HG03103 (cell line): Measurements from ENCODE around the gene ZCCHC12.
"Not testable (repeated sequence)": the region's sequence is repeated elsewhere in the genome, so short reads cannot be mapped to it uniquely, and the experiment has no call there.

Experiments
- ATAC-seq: cut with Tn5 transposase; IDR thresholded peaks from one replicate; pipeline ENCODE4 v1.9.1; 2021; ENCODE audit warnings: low read depth; ENCODE audit not compliant: unreplicated experiment

ZCCHC12 gene

DNA sequence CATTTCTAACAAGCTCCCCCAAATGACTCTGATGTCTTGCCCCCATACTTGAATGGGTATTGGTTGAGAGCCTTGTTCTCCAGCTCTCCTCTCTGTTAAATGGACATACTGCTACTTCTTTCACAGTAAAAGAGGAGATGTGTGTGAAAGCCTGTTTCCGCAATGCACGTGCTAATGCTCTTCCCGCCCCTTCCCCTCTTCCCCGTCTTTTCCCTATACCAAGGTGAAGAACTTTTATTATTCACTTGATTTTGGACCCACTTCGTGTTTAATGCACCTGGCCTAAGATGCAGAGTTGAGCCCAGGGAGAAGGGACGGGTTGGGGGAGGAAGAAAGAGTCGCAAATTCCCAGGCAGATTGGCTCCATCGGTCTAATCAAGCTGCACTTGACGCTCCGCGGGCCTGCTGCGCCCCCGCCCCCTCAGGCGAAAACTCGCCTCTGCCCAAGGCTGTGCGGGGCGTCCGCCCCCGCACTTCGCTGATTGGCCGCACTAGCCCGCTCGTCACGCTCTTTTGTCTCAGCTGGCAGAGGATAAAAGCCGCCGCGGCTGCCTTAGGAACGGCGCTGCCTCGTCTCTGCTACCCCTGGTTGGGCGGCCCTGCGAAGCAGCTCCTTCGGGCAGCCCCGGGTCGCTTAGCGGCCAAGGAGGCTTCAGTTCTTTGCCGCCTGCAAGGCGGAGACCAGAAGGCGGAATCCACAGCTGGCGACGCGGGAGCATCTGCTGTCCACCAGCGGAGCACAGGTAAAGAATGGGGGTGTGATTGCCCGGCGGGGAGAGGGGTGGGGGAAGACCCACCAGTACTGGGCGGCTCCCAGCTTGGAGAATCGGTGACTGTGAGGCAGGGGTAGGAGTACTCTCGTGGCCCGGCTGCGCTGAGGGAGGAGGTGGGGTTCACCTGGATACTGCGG is at the start of gene ZCCHC12:
Gene ZCCHC12 (plus strand): TSS at position 562 of the 910 bp plus-strand sequence. CDS start 1,421 bp downstream, outside the sequence.
- no peak for ATAC-seq

DNA sequence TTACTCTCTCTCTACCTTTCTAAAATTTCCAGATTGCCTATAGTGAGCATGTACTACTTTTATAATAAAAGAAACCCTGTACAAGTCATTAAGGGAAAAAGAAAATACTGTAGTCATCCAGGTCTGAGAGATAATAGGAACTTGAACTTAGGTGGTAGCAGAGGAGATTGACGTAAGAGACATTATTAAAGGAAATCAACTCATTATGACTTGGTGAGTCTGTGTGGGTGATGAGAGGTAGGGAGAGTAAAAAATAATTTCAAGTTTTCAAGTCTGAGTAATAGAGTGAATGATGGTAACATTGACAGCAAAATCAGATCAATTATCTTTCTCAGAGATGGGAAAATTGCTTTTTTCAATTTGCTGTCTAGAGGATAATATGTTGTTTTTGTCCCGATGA is 44.0 kb upstream of the ZCCHC12 start:
- no peak for ATAC-seq

DNA sequence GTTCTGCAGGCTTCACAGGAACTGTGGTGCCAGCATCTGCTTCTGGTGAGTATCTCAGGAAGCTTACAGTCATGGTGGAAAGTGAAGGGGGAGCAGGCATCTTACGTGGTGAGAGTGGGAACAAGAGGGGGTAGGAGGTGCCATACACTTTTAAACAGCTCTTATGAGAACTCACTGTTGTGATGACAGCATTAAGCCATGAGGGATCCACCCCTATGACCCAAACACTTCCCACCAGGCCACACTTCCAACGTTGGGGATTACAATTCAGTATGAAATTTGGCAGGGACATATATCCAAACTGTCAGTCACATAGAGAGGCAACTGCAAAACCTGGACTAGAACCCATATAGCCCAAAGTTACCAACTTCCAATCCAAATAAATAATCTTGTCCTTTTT is 43.1 kb upstream of the ZCCHC12 start:
- ATAC-seq: no peak

DNA sequence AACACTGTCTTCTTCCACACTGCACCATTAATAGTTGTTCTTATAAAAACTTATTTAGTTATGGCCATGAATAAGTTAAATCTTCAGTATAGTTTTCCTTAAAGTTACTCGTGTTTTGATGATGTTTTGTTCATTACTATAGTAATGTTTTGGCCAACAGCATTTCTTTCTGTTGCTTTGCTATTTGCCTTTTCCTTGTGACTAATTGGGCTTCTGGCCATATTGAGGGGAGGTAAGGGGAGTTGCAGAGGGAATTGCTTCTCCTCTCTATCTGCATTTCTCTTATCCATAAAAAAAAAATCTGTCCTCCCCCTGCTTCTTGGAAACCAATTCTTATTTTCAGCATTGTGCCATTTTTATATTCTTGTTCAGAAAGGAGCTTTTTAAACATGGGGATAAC is 42.7 kb upstream of the ZCCHC12 start:
- no peak for ATAC-seq

DNA sequence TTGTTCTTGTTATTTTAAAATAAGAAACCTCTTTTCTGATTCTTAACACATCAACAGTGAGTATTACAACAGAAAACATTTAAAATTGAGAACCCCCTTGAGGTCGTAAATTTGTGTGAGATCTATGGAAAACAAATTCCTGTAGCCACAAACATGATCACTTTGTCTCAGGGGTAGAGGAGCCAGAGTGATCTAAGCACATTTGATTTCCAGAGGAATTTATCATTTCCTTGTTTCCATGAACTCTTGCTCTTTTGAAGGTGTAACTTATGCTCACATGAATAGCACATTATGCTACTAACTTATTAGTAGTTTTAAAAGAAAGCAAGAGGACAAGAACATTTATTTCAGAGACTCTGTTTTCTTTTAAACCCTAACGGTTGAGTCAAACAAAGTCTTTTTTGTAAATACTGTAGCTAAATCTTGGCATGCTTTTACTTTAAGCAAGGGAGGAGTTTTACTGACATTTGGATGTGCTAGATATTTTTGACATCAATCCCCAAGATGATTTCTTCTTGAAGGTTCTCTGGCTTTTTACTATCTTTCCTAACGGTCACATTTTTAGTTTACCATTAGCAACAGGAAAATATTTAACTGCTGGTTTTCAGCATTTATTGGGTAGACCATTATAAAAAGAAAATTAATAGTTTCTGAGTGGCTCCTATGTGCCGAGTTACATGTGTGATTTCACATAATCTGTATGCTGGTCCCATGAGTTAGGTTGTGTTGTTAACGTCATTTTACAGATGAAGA is 27.9 kb upstream of the ZCCHC12 start:
- ATAC-seq: no peak

DNA sequence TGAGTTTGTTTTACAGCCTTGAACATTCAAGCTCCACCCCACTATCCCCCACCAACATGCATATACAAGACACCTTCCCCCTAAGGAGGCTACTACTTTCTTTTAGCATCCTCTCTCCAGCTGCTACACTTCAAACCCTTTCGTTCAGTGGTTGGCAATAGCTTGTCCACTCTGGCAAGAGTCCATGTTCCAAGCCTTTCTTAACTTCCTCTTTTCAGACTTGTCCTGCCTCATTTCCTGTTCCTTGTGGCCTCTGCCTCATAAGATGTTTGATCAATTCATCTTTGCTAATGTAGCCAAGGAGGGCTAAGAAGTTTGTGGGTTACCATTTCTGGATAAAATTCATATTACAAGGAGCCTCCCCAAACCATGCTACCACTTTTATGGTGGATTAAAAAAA is 20.8 kb upstream of the ZCCHC12 start:
- ATAC-seq: no peak

DNA sequence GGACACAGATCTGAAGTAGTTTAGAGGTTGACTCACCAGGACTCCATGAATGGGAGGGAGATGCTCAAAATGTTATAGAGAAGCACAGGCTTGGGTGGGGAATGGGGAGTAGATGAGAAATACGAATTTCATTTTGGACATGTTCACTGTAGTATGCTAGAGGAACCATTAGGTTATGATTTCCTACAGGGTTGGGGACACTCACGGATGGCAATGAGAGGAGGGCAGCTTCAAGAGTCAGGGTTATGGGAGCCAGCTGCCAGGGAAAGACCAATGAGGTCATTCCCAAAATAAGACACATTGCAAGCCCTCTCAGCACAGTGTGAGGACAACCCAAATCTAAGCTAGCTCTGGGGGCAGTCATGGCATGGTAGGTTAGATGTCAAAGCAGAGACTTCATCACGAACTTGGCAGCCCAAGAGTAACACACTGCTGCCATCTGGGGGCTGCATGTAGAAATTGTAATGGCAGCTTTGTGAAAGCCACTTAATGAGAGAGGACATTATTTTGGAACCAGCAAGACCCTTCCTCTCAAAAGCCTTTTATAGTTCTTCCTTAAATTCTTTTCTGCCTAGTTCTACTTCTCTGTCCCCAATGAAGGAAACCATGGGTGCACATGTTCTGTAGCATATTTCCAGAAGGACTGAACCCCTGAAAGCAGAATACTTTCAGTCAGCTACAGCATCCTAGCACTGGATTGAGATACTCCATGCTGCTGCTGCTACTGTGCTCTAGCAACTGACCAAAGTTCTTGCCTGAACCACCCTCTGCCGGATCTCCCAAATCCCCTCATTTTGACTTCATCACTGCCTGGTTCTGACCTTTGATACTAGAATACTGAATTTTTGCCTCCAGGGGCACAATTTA is 16.2 kb upstream of the ZCCHC12 start:
- no peak for ATAC-seq

DNA sequence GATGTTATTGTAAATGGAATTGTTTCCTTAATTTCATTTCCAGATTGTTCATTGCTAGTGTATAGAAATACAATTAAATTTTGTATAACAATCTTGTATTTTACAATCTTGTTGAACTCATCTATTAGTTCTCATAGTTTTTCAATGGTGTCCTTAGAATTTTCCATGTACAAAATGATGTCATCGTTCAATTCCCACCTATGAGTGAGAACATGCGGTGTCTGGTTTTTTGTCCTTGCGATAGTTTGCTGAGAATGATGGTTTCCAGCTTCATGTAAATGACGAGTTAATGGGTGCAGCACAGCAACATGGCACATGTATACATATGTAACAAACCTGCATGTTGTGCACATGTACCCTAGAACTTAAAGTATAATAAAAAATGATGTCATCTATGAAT is 6.4 kb upstream of the ZCCHC12 start:
- ATAC-seq: not testable (repeated sequence)

DNA sequence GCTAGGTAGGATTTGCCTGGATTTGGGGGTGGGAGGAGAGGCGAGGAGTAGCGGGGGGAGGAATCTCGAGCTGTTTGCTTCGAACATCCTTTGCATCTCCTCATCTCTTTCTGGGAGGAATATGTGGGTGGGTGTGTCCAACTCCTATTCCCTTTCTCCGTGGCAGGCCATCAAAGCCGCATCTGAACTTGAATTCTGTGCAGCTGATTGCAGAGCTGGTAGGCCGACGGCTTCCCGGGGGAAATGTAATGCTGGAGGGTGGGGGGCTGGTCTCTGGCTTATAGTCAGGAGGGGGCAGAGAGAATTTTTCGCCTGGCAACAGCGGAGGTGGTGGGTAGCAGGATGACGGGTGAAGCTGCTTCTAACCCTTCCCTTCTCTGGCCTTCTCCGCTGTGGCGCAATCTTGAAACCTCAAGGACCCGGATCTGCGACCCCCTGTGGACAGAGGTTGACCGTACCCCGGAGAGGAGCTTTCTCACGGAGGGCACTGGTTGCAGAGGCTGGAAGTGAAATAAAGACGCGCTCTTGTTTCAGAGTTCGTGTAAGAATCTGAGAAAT is 628 bp downstream of the ZCCHC12 start:
- ATAC-seq: no peak

DNA sequence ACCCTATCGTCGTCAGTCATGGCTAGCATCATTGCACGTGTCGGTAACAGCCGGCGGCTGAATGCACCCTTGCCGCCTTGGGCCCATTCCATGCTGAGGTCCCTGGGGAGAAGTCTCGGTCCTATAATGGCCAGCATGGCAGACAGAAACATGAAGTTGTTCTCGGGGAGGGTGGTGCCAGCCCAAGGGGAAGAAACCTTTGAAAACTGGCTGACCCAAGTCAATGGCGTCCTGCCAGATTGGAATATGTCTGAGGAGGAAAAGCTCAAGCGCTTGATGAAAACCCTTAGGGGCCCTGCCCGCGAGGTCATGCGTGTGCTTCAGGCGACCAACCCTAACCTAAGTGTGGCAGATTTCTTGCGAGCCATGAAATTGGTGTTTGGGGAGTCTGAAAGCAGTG is 1.6 kb downstream of the ZCCHC12 start:
- no peak for ATAC-seq

DNA sequence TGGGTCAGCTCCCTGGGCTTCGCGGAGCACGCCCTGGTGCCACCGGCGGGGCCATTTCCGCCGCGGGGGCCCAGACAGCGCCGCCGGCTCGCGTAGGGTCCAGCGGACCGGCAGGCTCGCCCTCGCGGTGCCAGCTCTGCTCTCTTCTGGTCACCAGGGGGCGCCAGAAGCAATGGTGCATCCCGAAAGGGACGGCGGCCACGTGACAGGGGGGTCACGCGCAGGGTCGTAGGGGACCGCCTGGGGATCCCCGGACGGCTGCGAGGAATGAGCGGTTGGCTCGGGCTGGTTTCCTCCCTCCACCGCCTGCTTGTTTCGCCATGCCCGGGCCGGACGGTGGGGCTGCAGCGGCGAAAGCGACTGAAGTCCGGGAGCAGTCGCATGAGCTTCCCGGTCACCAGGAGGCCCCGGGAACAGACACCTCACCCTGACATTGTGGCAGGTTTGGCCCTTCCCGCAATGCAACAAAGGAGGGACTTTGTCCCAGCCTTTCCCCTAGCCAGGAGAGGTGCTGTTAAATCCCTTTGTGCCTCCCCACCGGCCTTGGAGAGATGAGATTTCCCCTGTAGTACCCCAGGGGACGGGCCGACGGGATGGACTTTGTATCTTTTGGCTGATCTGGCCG is 15.8 kb downstream of the ZCCHC12 start:
- ATAC-seq: no peak

DNA sequence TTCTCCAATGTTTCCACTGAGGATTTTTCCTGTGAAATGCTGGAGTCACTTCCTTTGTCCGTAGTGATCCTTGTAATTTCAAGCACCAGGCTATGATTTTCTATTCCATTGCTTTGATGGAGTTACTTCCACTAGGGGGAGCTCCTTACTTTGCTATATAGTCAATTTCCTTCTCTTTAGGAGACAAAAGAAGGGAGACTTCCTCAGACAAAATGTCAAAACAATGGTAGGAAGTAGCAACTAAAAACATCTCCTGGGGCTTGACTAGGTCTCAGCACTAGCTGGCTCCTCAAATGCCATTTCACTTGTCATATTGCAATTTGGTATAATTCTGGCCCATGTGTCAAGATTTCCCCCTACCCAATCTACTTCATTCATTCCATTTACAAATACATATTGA is 24.1 kb downstream of the ZCCHC12 start:
- ATAC-seq: no peak

DNA sequence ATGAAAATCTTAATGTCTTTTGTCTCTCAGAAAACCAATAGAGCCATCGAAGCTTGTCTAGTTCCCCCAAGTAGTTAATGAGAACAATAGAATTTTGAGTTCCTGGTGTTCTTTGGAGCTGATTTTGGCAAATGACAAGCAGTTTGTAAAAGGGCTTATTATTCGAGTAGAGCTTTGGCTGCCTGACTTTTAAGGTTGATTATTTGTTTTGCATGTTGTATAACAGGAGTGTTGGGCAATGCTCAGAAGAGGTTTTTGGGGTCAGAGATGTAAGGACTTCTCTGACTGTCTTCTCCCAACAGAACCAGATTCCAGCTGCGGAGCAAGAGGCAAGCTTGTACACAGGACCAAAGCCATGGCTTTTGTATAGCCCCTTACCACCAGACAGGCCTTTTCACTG is 30.0 kb downstream of the ZCCHC12 start:
- no peak for ATAC-seq

DNA sequence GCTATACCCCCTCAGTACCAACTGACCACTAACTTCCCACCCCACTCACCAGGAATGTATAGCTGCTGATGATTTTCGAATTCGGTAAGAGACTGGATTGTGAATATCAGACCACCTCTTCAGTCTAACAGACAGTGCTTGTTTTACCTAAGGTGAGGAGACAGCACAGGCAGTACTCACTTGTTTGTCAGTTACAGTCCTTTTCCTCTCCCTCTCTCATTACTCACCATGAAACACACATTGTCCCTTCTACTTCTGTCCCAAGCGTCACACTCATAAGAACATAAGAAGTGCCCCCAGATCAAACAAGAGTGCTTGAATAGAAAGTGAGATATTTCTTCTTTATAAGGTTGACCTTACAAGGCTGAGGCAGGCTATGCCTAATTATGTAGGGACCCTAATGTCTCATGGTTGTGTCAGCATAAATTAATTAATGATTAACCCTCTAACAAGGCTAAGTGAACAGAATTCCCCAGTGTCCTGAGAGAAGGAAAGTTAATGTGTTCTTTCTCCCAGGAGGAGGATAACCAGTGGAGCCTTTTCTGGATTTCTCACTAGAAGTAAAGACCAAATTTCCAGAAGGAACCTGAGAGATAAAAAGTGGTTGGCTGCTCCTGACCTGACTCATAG is 32.2 kb downstream of the ZCCHC12 start:
- ATAC-seq: no peak

DNA sequence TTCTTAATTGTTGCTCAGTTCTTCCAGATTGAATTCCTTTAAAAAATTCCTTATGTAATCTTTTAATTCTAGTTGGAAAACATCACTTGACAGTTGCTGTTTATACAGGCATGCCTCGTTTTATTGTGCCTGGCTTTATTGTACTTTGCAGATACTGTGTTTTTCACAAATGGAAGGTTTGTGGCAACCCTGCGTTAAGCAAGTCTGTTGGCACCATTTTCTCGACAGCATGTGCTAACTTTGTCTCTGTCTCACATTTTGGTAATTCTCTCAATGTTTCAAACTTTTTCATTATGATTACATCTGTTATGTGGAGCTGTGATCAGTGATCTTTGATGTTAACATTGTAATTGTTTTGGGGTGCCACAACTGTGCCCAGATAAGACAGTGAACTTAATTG is 33.4 kb downstream of the ZCCHC12 start:
- no peak for ATAC-seq

DNA sequence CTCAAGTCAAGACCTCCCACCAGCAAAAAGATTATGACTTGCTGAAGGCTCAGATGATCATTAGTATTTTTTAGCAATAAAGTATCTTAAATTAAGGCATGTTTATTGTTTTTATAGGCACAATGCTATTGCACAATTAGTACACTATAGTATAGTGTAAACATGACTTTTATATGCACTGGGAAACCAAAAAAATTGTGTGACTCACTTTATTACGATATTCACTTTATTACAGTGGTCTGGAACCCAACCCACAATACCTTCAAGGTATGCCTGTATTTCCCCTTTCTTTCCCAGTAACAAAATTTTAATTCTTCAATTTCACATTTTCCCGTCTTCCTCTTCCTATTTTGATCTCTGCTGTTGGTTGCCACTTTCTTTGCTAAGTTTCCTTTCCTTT is 37.7 kb downstream of the ZCCHC12 start:
- no peak for ATAC-seq

DNA sequence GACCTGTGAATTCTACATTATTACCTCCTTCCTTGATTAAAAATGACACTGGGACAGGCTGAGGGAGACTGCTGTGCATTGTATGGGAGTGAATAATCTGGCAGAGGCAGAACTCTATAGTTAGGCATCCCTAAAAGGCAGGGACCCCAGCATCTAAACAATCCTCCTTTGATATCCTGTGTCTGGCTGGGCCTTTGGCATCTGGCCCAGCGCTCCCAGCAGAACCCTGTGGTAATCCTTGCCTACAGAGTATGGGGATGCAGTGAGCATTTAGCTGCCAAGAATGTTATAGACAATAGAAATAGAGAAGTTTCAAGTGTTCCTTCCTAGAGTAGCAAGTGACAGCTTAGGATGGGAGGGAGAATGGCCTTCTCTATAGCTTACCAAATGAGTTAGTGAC is 38.5 kb downstream of the ZCCHC12 start:
- no peak for ATAC-seq

DNA sequence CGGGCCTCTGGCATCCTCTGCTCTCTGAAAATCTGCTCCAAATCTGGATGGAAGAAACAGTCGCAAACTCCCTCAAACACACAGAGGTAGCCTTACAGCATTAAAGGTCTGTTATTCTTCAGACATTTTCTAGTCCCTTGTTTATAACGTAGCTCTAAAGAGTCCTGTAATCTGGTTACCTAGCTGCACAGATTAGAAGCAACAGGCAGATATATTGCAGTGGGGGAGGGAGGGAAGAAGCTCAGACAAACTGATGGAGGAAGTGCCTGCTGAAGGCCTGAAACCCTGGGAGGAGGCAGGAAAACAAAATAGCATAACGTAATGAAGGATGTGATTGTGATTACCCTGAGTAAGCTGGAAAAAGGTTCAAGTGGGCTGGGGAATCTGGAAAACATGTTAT is 39.4 kb downstream of the ZCCHC12 start:
- ATAC-seq: no peak

DNA sequence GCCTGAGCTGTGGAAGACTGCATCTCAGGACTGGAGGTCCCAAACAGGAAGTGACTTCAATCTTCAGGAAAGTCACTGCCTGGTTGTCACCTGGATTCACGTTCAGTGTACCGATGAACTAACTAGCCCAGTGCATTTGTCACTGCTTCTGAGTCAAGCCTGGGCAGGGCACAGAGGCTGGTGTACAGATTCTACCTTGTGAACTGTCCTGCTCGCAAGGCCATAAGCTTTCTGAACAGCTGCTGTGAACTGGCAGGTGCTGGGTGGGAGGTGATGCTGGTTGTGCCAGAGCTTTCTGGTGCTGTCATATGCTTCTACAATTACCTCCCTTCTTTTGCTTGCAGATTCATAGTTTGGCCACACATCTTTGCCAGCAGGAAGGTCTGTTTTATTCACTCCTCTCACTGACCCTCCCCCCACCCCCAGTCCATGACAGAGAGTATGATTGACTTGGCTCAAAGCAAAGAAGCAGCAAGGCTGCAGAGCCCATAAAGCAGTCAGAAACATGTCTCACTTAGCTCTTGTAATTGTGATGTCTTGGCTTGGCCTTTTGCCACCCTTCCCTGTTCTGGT is 40.5 kb downstream of the ZCCHC12 start:
- ATAC-seq: no peak
